Transverse colon (tissue), 4 donors: ENCODE results near the gene LAD1. TPM values are rescaled to one million over a fixed set of nuclear protein-coding genes. Genes with fewer than 3 reads are reported as not detected.

Experiments used
- DNase-seq: peaks from one replicate; pipeline ENCODE4 v3.0.0-alpha.2; 2019
- H3K27ac ChIP-seq, 4 donors: fragments of 200-600 bp; sonication (generic); 2 replicates each; pipeline ENCODE4 v1.5.1; 2016 to 2018; ENCODE audit warnings: inconsistent platforms in 4 of 4
- H3K27me3 ChIP-seq: fragments of 200-600 bp; sonication (generic); 2 replicates; pipeline ENCODE4 v1.5.1; 2017; ENCODE audit warnings: inconsistent platforms
- H3K36me3 ChIP-seq, 4 donors: fragments of 200-600 bp; sonication (generic); 2 replicates each; pipeline ENCODE4 v1.5.1; 2017 to 2019; ENCODE audit warnings: inconsistent platforms in 4 of 4
- H3K4me1 ChIP-seq, 4 donors: fragments of 200-600 bp; sonication (generic); 2 replicates each; pipeline ENCODE4 v1.5.1; 2017 to 2020; ENCODE audit warnings: inconsistent platforms in 4 of 4
- H3K4me3 ChIP-seq, 4 donors: fragments of 200-600 bp; sonication (generic); 1 replicate in 1 of 4; 2 replicates in 3 of 4; pipeline versions ENCODE4 v1.5.1 to v1.6.1; 2017 to 2019; ENCODE audit warnings: inconsistent platforms in 4 of 4
- H3K9me3 ChIP-seq, 2 donors: fragments of 200-600 bp; sonication (generic); 2 replicates each; pipeline ENCODE4 v1.5.1; 2017 to 2019; ENCODE audit warnings: inconsistent platforms in 2 of 2
- EP300 ChIP-seq: sonication (generic); formaldehyde crosslinking; IDR thresholded peaks from one replicate; pipeline ENCODE4 v1.6.1; 2017; ENCODE audit warnings: antibody characterized with exemption, low read depth
- POLR2A ChIP-seq: fragments of 450-650 bp; IDR thresholded peaks from one replicate; pipeline ENCODE4 v1.6.1; 2016; ENCODE audit warnings: antibody characterized with exemption, mild to moderate bottlenecking, moderate library complexity
- POLR2AphosphoS5 ChIP-seq, 3 donors: sonication (generic); formaldehyde crosslinking; IDR thresholded peaks; one replicate each; pipeline ENCODE4 v1.6.1; 2016; ENCODE audit warnings: antibody characterized with exemption in 3 of 3
- WGBS, 2 donors: methylation state at CpG; one replicate each; pipeline ENCODE4 v1.1.5; 2018; ENCODE audit warnings: low coverage in 1 of 2; 5-methylcytosine and 5-hydroxymethylcytosine counted together
- in situ Hi-C, 4 donors: fragments of 200-750 bp; cut with MboI; loops; one replicate each; pipeline versions ENCODE4 v1.15.0 to v1.15.1; 2017; ENCODE audit warnings: low sequenced_read_pairs in 3 of 4, low pct_ligation_motif_present in 1 of 4, low pct_unique_long_range_greater_than_20kb in 1 of 4
- intact Hi-C: fragments of 100-400 bp; cut with DNase I; formaldehyde crosslinking; loops from one replicate; pipeline ENCODE4 v1.15.1; 2023; ENCODE audit warnings: low total_unique reads
- total RNA-seq, 4 donors: library from RNA; depleted of rRNA; stranded (reverse); fragments of >200 nt; gene quantifications; one replicate each; pipeline ENCODE4 v1.1.0, GENCODE V29; 2016
- TF ChIP-seq, protein P1 (sequence below), 5 experiments: fragments of 200-600 bp in 3 of 5; fragments of 450-650 bp in 2 of 5; sonication (generic) in 3 of 5; IDR thresholded peaks; 1 replicate in 2 of 5; 2 replicates in 3 of 5; pipeline ENCODE4 v1.5.1; 2016 to 2017; ENCODE audit warnings: antibody characterized with exemption in 5 of 5, inconsistent platforms in 3 of 5, mild to moderate bottlenecking in 2 of 5, moderate library complexity in 1 of 5

Gene LAD1
- total RNA-seq, 4 donors from 2014 or later, result 142 to 215 (median 177) TPM

DNA sequence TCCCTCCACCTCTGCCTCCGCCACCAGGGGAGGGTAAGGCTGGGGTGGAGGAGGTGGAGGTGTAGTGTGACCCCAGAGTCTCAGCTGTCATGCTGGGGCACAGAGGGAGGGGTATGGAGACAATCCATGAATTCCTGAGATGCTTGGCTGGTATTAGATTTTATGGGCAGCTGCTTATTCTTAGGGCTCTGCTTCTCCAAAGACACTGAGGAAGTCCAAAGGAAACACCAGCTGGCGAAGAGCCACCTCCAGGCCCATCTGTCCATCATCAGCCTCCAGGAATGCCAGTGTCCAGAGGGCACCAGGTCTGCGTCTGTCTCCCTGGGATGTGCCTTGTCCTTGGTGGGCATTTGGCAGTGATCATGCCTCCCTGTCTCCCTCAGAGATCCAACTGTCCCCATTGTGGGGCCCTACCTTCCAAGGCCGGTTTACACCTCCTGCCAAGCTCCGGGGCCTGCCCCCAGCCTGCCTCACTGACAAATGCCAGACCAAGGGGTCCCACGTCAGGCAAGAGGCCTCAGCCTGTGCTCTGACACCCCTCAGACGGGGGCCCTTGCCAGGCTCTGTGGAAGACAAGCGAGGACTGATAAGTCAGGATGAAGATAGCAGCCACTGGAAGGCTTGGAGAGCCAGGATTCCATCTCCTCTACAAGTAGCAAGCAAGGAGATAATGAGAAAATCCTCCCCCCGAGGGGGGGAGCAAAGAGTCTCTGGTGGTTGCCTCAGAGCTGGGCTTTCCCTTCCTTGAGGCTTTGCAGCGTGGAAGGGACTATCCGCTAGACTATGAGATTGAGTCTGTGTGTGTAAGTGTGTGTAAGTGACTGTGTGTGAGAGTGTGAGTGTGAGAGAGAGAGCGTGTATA lies 20.9 kb upstream of the LAD1 start:
- no peak overlapping the region for H3K27ac ChIP-seq
- 72 to 78% methylated on average over 4 to 12 of the region's 12 CpGs for WGBS, 2 donors
- in situ Hi-C loops (no loop called here), intact Hi-C loops (no loop called here)
- H3K36me3 ChIP-seq, result no peaks in the 10 kb centered on the region
- no peaks in the 10 kb centered on the region for H3K9me3 ChIP-seq
- H3K4me1 ChIP-seq, result no peaks in the 10 kb centered on the region
- no peaks in the 10 kb centered on the region for H3K27me3 ChIP-seq
- TF ChIP-seq EP300, result no peak
- no peak for TF ChIP-seq POLR2AphosphoS5 (IDR thresholded peaks at IDR 0.05)
- no peak for TF ChIP-seq POLR2A
- TF ChIP-seq, protein P1, sequence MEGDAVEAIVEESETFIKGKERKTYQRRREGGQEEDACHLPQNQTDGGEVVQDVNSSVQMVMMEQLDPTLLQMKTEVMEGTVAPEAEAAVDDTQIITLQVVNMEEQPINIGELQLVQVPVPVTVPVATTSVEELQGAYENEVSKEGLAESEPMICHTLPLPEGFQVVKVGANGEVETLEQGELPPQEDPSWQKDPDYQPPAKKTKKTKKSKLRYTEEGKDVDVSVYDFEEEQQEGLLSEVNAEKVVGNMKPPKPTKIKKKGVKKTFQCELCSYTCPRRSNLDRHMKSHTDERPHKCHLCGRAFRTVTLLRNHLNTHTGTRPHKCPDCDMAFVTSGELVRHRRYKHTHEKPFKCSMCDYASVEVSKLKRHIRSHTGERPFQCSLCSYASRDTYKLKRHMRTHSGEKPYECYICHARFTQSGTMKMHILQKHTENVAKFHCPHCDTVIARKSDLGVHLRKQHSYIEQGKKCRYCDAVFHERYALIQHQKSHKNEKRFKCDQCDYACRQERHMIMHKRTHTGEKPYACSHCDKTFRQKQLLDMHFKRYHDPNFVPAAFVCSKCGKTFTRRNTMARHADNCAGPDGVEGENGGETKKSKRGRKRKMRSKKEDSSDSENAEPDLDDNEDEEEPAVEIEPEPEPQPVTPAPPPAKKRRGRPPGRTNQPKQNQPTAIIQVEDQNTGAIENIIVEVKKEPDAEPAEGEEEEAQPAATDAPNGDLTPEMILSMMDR (IDR thresholded peaks at IDR 0.05), result no peak
- H3K4me3 ChIP-seq, result no peak overlapping the region
- no peak for DNase-seq

DNA sequence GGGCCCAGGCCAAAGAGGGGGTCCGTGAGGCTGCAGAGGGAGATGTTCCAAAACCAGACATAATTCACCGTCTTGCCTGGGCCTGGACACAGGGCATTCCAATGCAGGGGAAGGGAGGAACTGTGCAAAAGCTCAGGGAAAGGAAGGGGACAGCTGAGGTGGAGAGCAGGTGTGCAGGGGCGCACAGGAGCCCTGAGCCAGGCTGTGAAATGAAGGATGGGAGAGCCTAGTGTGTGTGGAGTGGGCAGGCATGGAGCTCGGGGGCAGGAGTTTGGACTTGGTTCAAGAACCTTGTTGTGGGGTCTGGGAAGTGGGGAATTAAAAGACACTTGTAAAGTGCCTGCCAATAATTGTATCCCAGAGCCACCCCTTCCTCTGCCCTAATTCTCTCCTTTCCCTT lies 20.1 kb upstream of the LAD1 start:
- in situ Hi-C loops (no loop called here), intact Hi-C loops (no loop called here)
- Histone ChIP-seq H3K4me1 (no peaks in the 10 kb centered on the region), H3K27me3 (no peaks in the 10 kb centered on the region), H3K27ac (no peak overlapping the region), H3K4me3 (no peak overlapping the region), H3K9me3 (no peaks in the 10 kb centered on the region), H3K36me3 (no peaks in the 10 kb centered on the region)
- TF ChIP-seq POLR2A (no peak), POLR2AphosphoS5 (IDR thresholded peaks at IDR 0.05) (no peak), EP300 (no peak)
- TF ChIP-seq, protein P1 (IDR thresholded peaks at IDR 0.05), result no peak
- DNase-seq, result no peak
- 67 to 79% methylated on average over 1 to 4 of the region's 4 CpGs for WGBS, 2 donors

DNA sequence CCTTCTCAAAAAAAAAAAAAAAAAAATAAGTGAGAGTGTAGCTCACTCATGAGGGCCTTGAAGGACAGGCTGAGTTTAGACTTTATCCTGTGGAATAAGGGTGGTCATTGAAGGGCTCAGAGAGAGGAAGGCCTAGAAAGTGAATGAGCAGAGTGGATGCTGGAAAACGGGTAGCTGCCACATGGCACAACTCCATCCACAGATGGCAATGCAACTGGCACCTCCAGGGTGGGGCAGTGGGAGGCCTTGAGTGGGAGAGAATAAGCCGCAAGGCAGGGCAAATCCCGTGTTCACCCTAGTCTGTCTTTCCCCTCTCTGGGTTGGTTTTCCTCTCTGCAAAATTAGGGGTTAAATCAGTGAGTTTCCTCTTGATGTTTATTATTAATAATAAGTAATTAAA lies 19.3 kb upstream of the LAD1 start:
- WGBS, 2 donors, result 80 to 88% methylated on average over 2 to 3 of the region's 3 CpGs
- TF ChIP-seq POLR2AphosphoS5 (IDR thresholded peaks at IDR 0.05), result no peak
- no peak for TF ChIP-seq POLR2A
- no peak for TF ChIP-seq EP300
- TF ChIP-seq, protein P1 (IDR thresholded peaks at IDR 0.05), result no peak

DNA sequence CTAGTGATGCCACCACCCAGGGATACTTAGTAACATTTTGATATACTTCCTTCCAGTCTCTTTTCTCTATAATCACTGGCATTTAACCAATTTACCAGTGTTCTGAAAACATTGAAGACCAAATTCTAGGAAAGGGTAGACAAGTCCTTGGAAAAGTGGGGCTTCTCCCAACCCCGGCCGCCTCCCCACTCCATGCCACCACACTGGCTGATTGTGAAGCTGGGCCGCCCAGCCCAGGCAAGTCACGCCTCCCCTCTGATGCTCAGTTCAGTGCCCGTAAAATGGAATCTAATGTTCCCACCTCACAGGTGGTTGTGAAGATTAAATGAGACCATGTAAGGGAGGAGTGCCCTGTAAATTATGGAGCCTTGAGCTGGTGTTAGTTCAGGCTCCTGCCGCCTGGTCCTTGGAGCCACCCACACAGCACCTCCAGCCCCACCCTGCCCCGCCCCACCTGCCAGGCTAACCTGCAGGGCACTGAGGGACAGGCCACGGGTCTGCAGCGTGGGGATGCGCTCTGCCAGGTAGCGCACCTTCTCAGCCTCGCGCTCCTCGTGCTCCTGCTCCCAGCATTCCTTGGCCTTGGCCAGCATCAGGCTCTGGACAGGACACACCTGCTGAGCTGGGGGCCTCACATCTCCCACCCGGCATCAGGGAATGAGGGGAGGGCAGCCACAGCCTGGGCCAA lies 15.1 kb upstream of the LAD1 start:
- 73% methylated on average over 14 of the region's 15 CpGs; no CpG with 5 or more reads in 1 of the 2 donors for WGBS, 2 donors
- in situ Hi-C loops (no loop called here), intact Hi-C loops (no loop called here)
- H3K4me3 ChIP-seq, result no peak overlapping the region
- H3K9me3 ChIP-seq, result no peaks in the 10 kb centered on the region
- TF ChIP-seq POLR2A, result no peak
- no peak for TF ChIP-seq POLR2AphosphoS5 (IDR thresholded peaks at IDR 0.05)
- TF ChIP-seq, protein P1 (IDR thresholded peaks at IDR 0.05), result no peak
- no peak for TF ChIP-seq EP300
- no peak overlapping the region for H3K27ac ChIP-seq
- H3K27me3 ChIP-seq, result no peaks in the 10 kb centered on the region
- H3K36me3 ChIP-seq, result no peaks in the 10 kb centered on the region
- no peaks in the 10 kb centered on the region for H3K4me1 ChIP-seq
- no peak for DNase-seq

More for the DNA sequence above, 19.3 kb upstream of the LAD1 start:
- H3K27me3 ChIP-seq, result no peaks in the 10 kb centered on the region
- no peak overlapping the region for H3K27ac ChIP-seq
- H3K4me3 ChIP-seq, result no peak overlapping the region
- intact Hi-C loops (no loop called here), in situ Hi-C loops (no loop called here)
- H3K9me3 ChIP-seq, result no peaks in the 10 kb centered on the region
- H3K4me1 ChIP-seq, result no peaks in the 10 kb centered on the region
- no peaks in the 10 kb centered on the region for H3K36me3 ChIP-seq
- DNase-seq, result no peak
